NCI-H2029 treated with DMSO at 0.1 percent for 48 hours (cell line): Measurements from ENCODE around the gene CREBL2.
"Not testable (repeated sequence)": the region's sequence is repeated elsewhere in the genome, so short reads cannot be mapped to it uniquely, and the experiment has no call there.

Experiments
- DNase-seq: peaks from one replicate; lab custom pipeline; 2025; lab: John Stamatoyannopoulos, UW

CREBL2 gene

GRCh38 chr12:12636641-12637040 lies 25.0 kb downstream of the CREBL2 start:
- no peak for DNase-seq

- not testable (repeated sequence) for DNase-seq
Observed at GRCh38 chr12:12639995-12640394, 28.3 kb downstream of the CREBL2 start.

DNA sequence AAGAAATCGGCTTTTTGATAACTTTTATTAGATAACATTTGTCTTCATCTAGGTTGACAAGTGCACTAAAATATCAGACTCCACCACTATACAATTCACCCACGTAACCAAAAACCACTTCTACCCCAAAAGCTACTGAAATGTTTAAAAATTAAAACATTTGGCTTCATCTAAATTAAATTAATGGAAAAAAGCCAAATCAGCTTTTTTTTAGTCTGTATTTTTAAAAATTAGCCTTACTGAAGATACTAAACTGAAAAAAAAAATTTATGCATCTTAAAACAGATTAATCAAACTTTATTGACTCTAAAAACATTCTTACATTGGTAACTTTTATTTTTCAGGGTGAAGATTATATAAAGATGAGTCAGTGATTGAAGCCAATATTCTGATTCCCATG lies 30.0 kb downstream of the CREBL2 start:
- no peak for DNase-seq

- DNase-seq: no peak
Observed at GRCh38 chr12:12642916-12643315, 31.2 kb downstream of the CREBL2 start.

- no peak for DNase-seq
Observed at GRCh38 chr12:12645485-12645884, 33.8 kb downstream of the CREBL2 start.

- DNase-seq: not testable (repeated sequence)
Observed at GRCh38 chr12:12645968-12646367, 34.3 kb downstream of the CREBL2 start.

DNA sequence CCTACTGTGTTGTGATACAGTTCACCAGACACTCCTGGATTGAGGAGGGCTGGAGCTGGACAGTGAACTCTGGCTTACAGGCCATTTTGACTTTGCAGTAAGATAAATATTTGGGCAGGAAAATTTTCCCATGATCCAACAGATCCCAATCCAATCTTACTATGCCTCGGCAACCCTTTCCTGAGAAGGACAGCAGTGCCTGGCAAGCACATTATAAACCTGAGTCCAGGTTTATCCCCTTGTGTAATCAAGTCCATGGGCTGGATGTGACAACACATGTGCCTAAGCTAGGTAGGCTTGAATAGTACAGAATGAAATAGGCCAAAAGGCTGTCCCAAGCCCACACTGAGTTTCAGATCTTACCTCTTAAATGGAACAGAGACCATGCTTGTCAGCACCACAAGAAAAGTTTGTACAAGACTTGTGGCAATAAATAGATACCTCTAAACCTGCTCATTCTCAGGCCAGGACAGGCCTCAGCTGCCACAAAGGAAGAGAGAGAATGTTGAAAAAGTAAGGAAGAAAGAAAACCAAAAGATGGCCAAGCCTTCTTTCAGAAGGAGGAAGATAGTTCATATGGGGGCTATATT lies 34.9 kb downstream of the CREBL2 start:
- DNase-seq: no peak

DNA sequence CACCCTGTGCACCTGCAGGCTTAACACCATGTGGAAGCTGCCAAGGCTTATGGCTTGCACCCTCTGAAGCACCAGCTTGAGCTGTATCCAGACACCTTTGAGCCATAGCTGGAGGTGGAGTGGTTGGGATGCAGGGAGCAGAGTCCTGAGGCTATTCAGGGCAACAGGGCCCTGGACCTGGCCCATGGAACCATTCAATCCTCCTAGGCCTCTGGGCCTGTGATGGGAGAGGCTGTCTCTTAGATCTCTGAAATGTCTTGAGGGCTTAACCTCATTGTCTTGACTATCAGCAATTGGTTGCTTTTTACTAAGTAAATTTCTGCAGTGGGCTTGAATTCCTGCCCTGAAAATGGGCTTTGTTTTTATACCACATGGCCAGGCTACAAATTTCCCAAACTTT lies 36.6 kb downstream of the CREBL2 start:
- DNase-seq: no peak

DNA sequence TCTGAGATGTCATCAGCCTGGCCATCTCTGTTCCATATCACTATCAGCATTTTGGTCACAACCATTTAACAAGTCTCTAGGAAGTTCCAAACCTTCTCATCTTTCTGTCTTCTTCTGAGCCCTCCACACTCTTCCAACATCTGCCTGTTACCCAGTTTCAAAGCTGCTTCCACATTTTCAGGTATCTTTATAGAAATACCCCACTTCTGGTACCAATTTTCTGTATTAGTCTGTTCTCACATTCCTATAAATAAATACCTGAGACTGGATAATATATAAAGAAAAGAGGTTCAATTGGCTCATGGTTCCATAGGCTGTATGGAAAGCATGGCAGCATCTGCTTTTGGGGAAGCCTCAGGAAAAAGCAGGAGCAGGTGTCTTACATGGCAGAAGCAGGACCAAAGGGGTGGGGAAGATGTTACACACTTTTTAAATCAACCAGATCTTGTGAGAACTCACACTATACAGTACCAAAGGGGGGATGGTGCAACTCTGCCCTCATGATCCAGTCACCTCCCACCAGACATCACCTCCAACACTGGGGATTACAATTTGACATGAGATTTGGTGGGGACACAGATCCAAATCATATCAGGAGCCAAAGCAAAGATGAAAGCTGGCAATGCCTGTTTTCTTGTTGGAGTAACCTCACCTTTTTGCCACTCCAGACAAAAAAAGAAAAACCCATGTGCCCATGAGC lies 37.4 kb downstream of the CREBL2 start:
- DNase-seq: no peak

GRCh38 chr12:12651752-12652151 lies 40.1 kb downstream of the CREBL2 start:
- no peak for DNase-seq

- not testable (repeated sequence) for DNase-seq
Observed at GRCh38 chr12:12652704-12653103, 41.0 kb downstream of the CREBL2 start.

GRCh38 chr12:12653922-12654321 lies 42.2 kb downstream of the CREBL2 start:
- no peak for DNase-seq

DNA sequence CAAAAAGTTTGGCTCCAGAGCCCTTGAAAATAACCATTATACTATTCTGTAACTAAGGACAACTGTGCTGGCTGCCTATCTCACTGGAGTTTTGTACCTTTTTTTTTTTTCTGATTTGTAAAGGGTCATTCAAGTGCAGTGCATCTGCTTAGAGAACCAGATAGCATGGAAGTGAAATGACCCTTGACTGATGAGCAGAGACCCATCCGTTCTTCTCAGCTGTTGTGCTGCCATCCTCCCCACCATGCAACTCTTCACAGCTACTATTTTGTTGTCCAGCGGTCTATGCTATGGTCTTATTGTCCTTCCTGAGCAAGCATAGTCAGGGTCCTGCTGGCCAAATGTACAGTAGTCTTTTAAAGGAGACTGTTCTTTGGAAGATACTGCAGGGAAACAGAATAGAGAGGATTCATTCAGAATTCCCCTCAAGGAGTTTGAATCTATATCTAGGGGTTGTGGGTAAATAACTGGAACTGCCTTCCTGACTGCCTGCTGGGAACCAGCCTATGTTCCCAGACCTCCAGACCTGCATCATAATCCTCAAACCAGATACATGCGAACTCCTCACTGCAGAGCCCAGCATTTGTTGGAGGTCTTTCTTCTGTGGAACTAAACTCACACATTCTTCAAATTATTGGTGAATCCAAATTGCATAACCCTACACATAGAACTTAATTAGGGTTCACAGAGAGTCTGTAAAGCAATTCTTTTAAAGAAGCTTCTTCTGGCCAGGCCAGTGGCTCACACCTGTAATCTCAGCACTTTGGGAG lies 43.2 kb downstream of the CREBL2 start:
- no peak for DNase-seq

DNA sequence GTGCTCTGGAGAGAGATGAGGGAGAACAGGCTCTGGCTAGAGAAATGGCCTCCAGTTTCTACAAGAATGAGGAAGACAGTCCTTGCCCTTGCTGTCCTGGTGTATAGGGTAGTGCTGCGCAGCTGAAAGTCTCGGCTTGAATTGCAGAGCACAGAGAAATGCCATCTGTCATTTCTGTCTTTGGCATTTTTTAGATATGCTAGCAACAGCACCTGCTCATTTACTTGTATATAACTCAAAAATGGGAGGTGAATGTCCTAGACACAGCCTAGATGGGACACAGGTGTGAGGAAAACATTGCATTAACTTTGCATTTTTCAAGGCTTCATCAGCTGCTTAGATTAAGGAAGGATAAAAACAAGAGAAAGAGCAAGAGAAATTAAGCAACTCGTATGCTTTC lies 48.5 kb downstream of the CREBL2 start:
- no peak for DNase-seq

GRCh38 chr12:12661086-12661856 lies 49.6 kb downstream of the CREBL2 start:
- DNase-seq: no peak

GRCh38 chr12:12663644-12664294 lies 52.1 kb downstream of the CREBL2 start:
- DNase-seq: no peak

DNA sequence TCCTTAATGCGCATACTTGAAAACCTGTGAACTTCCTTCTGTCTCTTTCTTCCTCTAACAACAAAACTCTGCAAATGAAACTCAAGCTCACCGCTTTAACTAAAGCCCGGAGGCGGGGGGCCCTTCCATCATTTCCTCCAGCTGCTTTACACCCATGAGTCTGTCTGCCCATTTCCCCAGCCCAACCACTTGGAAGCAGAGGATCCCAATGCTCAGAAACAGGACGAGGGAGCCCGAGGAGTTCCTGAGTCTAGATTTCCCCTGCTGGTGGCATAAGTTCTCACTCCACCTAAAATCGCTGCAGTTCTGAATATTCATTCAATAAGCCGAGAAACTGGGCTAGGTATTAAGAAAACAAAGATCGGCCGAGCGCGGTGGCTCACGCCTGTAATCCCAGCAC lies 53.5 kb downstream of the CREBL2 start:
- no peak for DNase-seq

DNA sequence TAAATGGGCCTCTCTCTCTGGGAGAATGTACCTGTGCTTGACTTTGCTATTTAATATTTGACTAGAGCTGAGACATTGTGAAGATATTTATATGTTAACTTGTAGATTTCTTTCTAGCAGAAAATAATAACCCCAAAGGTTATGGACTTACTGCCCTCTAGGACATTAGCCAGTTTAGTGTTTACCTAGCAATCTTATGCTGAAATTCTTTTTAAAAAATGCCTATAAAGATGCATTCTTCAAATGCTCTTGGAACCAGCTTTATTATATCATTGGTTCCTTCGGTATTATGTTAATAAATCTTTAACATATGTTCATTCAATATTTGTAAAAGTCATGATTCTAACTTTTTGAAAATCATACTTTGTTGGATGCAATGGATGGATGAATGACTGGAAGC lies 56.3 kb downstream of the CREBL2 start:
- no peak for DNase-seq

DNA sequence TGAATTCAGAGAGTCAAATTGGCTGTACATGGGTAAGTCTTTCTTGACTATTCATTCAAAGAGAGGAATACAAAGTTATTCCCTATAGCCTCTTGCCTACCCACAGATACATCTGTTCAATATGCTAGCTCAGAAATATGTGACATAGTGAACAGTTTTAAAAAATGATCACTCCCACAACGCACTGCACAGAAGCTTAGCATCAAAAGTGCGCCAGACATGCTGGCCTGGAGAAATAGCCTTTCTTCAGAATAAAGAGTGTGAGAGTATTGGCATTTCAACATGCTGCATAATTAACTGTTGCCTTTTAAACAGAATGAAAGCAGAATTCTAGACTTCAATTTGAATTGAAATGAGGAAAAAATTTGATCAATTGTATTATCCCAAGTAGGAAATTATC lies 57.3 kb downstream of the CREBL2 start:
- no peak for DNase-seq

GRCh38 chr12:12671850-12672660 lies 60.4 kb downstream of the CREBL2 start:
- DNase-seq: no peak

DNA sequence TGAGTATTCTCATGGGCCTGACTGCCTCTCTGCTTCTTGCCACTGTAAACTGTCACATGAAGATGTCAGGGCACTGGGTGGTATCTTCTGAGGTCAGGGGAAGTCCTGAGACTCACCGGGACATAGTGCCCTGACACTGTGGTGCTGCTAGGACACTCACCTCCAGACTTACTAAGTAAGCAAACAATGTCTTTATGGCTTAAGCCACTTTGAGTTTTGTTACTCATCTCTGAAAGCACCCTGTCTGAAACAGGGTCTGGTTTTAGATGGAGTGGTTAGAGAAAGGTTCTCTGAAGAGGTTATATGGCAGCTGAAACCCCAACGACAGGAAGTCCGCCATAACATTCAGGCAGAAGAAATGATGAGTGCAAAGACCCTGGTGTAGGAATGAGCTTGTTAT lies 61.6 kb downstream of the CREBL2 start:
- DNase-seq: no peak
